GM21717 (cell line): ENCODE results near the gene MAEL.
"Not testable (repeated sequence)": the region's sequence is repeated elsewhere in the genome, so short reads cannot be mapped to it uniquely, and the experiment has no call there.

Source experiments
- ATAC-seq: cut with Tn5 transposase; IDR thresholded peaks from one replicate; pipeline ENCODE4 v1.9.1; 2021; ENCODE audit warnings: mild to moderate bottlenecking, moderate library complexity; ENCODE audit not compliant: unreplicated experiment

Gene MAEL

DNA sequence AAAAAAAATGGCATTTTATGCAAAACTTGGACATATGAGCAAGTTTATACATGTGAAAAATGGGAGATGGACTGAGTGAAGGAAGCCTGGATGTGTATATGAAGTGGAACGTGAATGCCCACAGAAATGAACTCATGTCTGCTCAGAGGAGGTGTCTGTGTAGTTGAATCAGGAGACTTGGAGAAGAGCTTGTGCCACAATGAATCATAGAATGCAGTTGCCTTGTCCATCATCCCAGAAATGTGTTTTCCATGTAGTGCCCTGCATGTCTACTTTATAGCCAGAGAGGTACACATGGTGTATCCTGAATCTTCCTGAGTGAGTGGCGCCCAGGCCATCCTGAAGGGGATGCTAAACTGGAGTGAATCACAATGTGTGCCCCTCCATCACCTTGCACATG lies 11.1 kb upstream of the MAEL start:
- no peak for ATAC-seq

DNA sequence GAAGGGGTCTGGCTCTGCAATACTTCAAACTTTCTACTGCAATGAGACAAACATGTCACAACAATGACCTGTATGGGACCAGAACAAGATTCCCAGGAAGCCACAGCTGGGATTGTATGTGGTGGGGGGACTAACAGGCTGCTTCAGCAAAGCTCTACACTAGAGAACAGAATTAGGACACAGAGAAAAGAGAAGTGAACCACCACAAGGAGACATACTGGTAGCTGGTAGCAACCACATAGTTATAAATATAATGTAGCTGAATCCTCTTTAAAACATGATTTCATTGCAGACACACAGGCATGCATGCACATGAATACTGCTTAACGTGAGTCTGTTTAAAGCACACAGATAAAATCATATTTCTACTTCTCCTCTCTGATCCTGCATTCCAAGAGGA lies 10.3 kb upstream of the MAEL start:
- no peak for ATAC-seq

DNA sequence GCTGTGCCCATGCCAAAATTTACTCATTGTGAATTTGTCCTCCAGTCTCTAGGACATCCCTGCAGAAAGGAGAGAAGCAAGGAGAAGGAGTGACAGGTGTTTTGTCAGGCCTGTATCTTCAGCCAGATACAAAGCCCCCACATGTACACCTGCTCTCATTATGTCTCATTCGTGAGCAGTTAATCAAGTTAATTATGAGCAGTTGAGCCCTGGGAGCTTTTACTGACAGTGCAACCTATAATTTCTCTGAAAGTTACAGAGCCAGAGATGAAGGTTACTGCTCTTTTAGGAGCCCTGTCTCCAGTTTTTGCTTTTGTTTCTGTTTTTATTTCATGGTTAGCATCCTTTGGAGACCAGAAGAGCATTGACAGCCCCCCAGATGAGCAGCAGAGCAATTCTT lies 8.7 kb upstream of the MAEL start:
- ATAC-seq, result no peak

DNA sequence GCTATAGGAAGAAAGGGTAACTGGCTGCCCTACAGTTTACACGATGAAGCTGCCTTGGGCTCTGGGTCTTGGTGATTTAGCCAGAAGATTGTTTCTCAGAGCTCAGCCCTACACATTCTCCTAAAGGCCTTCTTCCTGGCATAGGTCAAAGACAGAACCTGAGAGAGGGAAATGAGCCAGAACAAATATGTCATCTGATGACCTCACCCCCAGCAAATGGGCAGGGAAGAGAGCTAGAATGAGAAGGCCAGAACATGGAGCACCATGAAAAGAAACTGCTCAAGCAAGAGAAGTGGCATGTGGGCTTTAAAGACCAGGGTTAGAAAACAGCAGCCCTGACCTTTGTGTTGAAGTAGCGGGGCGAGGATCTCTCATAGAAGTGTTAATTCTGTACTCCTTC lies 8.3 kb upstream of the MAEL start:
- no peak for ATAC-seq

DNA sequence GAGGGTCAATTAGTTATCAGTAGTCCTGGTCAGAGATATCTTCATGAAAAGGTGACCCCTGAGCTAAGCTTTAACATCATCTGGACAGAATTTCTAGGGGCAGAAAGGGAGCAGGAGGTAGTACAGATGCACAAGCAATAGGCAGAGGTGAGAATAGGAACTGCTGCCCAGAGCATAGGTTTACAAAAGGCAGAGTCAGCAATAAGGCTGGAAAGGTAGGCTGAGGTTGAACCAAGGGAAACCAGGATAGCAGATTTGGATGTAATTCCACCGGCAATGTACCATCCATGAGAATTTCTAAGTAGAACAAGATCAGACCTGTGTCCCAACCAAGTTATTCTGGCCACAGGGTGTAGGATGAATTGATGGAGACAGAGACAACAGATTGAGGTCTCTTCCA lies 7.5 kb upstream of the MAEL start:
- ATAC-seq, result no peak

DNA sequence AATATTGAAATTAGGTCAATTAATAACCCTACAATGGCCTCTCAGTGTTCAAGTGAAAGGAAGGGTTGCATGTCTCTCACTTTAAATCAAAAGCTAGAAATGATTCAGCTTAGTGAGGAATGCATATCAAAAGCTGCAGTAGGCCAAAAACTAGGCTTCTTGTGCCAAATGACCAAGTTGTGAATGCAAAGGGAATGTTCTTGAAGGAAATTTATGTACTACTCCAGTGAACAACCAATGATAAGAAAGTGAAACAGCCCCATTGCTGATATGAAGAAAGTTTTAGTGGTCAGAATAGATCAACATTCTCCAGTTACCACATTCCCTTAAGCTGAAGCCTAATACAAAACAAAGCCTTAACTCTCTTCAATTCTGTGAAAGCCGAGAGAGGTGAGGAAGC lies 10.0 kb downstream of the MAEL start:
- peak; percentile 14 for ATAC-seq

DNA sequence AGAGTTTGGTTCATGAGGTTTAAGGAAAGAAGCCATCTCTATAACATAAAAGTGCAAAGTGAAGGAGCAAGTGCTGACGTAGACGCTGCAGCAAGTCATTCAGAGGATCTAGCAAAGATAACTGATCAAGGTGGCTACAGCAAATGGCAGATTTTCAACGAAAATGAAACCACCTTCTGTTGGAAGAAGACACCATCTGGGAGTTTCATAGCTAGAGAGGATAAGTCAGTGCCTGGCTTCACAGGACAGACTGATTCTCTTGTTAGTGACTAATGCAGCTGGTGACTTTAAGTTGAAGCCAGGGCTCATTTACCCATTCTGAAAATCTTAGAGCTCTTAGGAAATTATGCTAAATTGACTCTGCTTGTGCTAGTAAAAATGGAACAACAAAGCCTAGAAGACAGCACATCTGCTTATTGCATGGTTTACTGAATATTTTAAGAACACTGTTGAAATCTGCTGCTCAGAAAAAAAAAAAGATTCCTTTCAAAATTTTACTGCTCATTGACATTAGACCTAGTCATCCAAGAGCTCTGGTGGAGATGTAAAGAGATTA lies 10.5 kb downstream of the MAEL start:
- peak; percentile 72 for ATAC-seq

DNA sequence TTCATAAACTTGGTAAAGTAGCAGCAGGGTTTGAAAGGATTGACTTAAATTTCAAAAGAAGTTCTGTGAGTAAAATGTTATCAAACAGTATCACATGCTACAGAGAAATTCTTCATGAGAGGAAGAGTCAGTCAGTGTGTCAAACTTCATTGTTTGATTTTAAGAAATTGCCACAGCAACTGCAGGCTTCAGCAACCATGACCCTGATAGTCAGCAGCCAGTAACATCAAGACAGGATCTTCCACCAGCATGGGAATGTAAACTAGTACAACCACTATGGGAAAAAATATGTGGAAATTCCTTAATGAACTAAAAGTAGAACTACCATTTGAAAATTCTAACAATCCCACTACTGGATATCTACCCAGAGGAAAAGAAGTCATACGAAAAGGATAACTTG lies 11.5 kb downstream of the MAEL start:
- no peak for ATAC-seq

DNA sequence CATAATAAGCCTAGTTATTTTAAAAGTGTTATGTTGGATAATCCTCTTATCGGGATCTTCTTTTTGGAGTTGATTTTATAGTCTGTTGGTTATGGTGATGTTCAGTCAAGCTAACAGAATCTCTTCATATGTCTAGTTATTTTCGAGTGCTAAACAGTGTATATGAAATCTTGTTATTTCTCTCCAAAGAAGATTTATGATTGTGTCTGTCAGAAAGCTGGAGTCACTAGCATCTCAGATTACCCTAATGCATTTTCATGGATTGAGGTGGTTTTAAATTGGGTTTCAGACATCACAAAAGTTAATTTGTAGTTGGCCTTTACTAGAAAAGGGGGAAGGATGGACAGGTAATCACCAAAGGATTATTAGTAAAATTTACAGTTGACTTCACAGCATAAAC lies 13.3 kb downstream of the MAEL start:
- ATAC-seq, result no peak

DNA sequence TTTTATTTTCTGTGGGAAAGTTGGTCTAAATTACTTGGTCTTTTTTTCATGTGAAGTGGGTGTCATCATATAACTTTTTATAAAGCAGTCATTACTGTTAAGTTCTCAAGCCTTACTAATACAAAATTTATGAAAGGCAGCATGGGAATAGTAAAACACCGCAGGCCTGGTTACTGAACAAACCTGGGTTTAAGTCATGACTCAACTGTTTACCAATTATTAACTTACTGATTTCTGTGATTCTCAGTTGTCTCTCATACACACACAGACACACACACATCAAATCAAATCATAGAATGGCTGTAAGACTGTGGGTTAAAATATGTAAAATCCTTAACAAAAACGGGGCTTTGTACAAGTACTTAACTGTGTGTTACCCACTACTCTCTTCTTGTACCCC lies 14.6 kb downstream of the MAEL start:
- no peak for ATAC-seq

DNA sequence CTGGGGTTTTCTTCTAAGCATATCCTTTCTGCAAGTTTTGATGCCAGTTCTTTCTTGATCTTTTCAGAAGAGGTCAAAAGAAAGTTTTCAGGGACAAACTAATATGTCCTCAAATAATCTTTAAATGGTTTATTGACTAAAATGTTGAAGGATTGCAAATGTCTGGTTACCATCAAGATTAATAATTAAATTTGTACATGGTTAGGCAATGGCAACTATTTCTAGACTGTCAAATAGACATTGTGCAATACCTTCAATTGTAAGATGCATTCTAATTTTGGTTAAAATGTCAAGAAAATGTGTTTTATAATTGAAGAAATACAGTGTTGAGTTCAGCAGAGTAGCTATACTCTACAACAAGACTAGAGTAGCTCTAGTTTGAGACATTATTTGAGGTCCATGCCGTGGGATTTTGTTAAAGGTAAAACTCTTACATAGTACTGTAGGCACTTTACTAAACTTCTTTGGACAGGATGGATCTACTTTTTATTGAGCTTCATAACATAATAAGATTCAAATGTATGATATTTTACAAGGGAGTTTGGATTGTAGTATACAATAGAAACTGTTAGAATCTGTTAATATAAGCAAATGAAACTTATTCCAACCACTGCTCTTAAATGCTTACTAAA lies 22.6 kb downstream of the MAEL start:
- no peak for ATAC-seq

DNA sequence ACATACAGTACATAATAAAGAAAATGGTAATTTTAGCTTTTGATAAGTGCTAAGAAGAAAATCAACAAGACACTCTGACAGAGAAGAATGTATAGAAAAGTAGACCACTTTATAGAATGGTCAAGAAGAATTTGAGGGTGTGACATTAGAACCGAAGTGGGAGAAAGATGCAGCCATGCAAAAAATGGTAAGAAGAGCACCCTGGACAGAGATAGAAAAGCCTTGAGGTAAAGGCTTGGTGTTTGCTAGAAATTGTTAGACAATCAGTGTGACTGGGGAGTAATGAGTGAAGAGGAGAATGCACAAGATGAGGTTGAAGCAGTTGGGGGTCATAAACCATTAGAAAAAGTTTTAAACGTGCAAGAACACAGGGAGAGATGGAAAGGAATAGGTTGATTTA lies 23.5 kb downstream of the MAEL start:
- no peak for ATAC-seq

DNA sequence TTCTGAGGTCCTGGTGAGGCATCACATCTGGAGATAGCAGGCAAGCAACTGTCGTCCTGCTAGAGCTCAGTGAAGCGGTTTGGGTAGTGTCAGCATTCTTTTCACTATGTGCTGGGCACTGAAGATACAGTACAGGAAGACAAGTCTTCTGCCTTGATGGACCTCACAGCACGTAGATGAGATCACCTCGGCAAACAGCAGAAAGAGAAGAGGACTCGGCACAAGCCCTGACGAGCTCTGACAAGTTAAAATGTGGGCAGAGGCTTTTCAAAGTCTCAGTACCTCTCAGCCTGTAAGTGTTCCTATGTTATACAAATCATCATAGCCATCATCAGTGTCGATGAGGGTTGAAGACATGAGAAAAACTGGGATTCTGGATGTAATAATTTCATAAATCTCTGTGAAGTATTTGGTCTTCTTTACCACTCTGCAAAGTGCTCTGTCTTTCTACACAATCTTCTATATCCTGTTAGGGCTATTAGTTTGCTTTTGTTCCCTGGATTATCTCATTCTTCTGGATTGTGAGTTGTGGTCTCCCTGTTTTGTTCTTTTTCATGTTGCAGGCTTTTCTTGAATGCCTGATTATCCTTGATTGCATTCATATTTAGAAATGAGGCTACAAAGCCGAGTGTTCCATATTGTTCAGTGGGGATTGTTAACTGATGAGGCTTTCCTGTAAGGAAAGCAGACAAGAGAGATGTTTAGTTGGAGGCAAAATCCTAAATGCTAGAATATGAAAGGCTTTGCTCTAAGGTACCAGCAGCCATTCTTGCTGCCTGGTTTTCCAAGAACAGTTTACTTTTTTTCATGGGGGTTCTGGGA lies 24.2 kb downstream of the MAEL start:
- no peak for ATAC-seq

DNA sequence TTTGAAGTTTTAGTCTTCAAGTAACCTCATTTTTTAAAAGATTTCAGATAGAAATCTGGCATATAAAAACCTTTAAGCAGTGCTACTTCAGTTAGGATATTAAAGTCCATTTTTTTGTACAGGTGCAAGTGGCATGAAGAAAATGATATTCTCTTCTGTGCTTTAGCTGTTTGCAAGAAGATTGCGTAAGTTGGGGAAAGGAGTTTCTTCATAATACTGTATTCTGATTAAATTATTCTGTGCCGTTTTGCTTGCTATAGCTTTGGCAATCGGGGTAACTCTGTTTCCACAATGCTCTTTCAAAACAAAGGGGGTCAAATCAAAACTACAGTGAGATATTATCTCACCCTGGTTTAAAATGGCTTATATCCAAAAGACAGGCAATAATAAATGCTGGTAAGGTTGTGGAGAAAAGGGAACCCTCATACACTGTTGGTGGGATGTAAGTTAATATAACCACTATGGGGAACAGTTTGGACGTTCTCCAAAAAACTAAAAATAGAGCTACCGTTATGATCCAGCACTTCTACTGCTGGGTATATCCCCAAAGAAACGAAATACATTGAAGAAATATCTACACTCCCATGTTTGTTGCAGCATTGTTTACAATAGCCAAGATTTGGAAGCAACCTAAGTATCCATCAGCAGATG lies 27.1 kb downstream of the MAEL start:
- no peak for ATAC-seq

DNA sequence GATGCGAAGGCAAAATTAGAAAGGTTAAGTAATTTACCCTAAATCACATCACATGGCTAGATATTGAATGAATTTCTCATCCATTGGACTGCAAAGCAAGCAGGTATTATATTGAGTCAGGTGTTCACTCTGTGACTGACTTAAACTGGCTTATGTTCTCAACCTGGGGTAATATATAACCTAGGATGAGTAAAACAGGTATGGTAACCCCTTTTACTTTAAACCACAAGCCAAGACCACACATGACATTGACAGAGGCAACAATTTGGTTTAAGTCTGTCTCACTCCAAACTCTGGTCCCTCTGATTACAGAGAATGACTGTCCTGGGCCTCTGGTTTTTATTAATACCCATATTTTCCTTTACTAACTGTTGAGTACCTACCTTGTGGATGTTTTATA lies 33.3 kb downstream of the MAEL start:
- ATAC-seq, result no peak

DNA sequence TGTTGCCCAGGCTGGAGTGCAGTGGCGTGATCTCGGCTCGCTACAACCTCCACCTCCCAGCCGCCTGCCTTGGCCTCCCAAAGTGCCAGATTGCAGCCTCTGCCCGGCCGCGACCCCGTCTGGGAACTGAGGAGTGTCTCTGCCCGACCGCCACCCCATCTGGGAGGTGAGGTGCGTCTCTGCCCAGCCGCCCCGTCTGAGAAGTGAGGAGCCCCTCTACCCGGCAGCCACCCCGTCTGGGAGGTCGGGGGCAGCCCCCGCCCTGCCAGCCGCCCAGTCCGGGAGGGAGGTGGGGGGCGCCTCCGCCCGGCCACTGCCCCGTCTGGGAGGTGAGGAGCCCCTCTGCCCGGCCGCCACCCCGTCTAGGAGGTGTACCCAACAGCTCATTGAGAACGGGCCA lies 40.5 kb downstream of the MAEL start:
- ATAC-seq, result not testable (repeated sequence)

DNA sequence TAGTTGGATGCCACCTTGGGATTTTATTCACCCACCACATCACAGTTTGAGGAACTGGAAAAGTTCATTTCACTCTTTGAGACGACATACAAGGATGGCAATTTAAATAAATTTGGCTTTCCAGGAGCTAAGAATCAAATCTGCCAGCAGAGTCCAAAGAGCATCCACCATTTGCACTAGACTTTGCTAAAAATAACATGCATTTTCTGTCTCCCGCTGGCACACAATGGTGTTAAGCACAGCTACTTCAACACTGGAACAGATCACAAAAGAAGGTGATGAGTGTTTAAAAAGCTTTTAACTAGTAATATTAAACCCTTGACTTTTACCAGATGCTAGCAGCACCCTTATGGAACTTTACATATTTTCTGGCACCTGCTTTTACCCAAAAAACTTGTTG lies 44.6 kb downstream of the MAEL start:
- no peak for ATAC-seq

DNA sequence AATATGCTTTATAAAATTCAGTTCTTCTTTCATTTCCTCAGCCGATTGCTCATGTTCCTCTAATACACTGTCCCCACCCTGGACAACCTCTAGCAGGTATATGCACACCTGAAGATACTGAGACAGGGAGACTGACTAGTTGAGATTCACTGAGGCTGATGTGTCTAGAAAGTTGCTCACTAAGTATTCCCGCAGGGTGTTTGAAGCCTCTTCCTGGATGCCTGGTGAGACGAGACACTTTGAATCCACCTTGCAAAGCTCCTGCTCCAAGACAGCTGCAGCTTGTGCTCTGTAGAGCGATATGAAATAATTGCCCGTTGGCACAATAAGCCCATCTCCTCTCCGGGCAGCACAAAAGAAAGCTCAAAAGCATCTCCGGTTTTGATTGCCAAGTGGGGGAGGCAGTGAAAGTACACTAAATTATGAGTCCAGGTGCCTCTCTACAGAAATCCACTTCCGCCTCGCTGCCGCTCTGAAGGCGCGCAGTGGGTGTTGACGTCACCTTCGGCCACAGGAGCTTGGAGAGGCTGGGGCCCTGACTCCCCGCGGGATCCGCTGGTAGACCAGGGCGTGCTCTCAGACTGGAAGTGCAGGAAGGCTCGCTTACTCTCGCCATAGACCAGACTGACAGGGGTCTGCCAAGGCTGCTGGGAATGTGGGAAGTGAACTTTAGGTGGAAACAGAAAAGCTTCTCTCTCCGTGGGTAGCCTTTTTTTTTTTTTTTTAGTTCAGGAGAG lies 54.8 kb downstream of the MAEL start:
- peak; percentile 66 for ATAC-seq

DNA sequence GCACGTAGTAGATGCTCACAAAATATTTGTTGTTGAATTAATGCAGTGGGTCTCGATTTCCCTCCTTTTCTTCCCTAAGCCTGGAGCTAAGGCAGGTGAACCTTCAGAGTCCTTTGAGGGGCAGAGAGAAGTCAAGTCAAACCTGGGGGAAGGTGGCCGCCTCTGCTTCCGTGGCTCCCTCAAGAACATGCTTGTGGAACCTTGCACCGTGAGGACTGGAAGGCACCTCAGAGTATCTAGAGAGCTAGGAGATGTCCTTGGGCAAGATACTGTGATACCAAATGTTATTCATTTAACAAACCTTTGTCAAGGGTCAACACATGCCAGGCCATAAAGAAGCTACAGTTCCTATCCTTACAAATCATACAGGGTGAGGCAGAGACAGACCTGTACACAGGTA lies 62.8 kb downstream of the MAEL start:
- ATAC-seq, result no peak

DNA sequence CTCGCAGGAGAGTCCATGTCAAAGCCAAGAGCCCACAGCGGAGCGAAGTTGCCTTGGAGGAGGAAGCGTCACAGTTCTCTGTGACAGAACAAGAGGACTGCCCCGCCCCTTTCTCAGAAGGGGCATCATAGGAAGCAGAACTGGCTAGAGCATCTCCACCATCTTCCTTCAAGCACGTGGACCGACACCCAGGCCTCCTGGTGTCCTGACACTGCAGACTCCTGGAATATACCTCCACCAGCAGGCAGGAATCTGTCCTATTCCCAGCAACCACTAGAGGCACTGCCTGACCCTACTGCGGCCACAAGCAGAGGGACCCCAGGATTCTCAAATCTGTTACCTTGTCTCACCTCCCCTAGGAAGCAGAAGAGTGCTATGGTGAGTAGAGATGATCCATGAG lies 63.3 kb downstream of the MAEL start:
- ATAC-seq, result no peak

DNA sequence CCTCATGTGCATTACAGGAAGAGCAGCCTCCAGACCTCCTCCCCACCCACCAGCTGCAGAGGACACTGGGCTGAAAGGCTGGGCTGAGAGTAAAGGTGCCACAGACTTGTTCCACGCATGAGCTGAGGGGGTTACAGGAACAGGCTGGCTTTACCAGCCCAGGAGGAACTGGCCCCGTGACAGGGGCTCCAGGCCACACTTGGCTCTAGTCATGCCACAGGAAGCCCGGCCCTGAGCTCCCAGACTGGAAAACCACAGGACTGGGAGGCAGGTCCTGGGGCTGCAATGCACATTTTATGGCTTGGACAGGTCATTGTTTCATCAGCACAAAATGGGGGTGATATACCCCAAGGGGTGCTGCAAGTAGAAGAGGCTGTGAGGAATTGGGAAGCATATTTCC lies 65.5 kb downstream of the MAEL start:
- ATAC-seq, result no peak
